ENCODE data around the gene MUC5AC. TPM values are rescaled to one million over a fixed set of nuclear protein-coding genes. Genes with fewer than 3 reads are reported as not detected.

Gene MUC5AC
- total RNA-seq, 1 experiment from 2014 or later = under 0.01 TPM

GRCh38 chr11:1228101-1228821 lies 70.5 kb downstream of the MUC5AC start (continued):
- TF ChIP-seq NR3C1 (CRISPR knock-in tag; conservative IDR thresholded peaks at IDR 0.05; ENCODE audit: low read depth) = no peak
- TF ChIP-seq CTCF (IDR thresholded peaks at IDR 0.05) = no peak

- Mint-ChIP-seq H3K4me3 (no peak overlapping the region), H3K27me3 (ENCODE audit: low read depth) (no peaks in the 10 kb centered on the region), H3K27ac (no peak overlapping the region), H3K9me3 (no peaks in the 10 kb centered on the region), H3K36me3 (no peaks in the 10 kb centered on the region), H3K4me1 (peaks cover 2% of the 10 kb centered on the region)
- no peak for TF ChIP-seq SMAD3 (CRISPR knock-in tag; IDR thresholded peaks at IDR 0.05; ENCODE audit: borderline replicate concordance)
- no peak for TF ChIP-seq ATF3 (CRISPR knock-in tag; conservative IDR thresholded peaks at IDR 0.05)
- TF ChIP-seq ZNF396 (CRISPR knock-in tag; IDR thresholded peaks at IDR 0.05; ENCODE audit: borderline replicate concordance) = no peak
- no peak for TF ChIP-seq JAZF1 (CRISPR knock-in tag; IDR thresholded peaks at IDR 0.05)
- DNase-seq (ENCODE audit: low spot score) = no peak
- ATAC-seq = no peak
- ChIA-PET POLR2A (no interaction called here), CTCF (no interaction called here)
Measured at GRCh38 chr11:1228921-1229451, 71.2 kb downstream of the MUC5AC start.

- Mint-ChIP-seq H3K27ac (no peak overlapping the region), H3K4me1 (no peaks in the 10 kb centered on the region), H3K36me3 (no peaks in the 10 kb centered on the region), H3K4me3 (no peak overlapping the region), H3K27me3 (ENCODE audit: low read depth) (no peaks in the 10 kb centered on the region), H3K9me3 (no peaks in the 10 kb centered on the region)
- ATAC-seq (no peak), DNase-seq (ENCODE audit: low spot score) (no peak)
- CTCF ChIA-PET = no interaction called here
- POLR2A ChIA-PET = no interaction called here
- TF ChIP-seq ARID4B (CRISPR knock-in tag; IDR thresholded peaks at IDR 0.05; ENCODE audit: borderline replicate concordance) (no peak), ETV6 (CRISPR knock-in tag; IDR thresholded peaks at IDR 0.05) (no peak), CTCF (IDR thresholded peaks at IDR 0.05) (no peak), SMAD4 (CRISPR knock-in tag; IDR thresholded peaks at IDR 0.05) (no peak), PRRX2 (CRISPR knock-in tag; IDR thresholded peaks at IDR 0.05) (no peak), NR2C2 (CRISPR knock-in tag; IDR thresholded peaks at IDR 0.05) (no peak), NFYB (CRISPR knock-in tag; conservative IDR thresholded peaks at IDR 0.05; ENCODE audit: low read depth) (no peak), CDX4 (CRISPR knock-in tag; IDR thresholded peaks at IDR 0.05; ENCODE audit: borderline replicate concordance) (no peak), USF1 (CRISPR knock-in tag; IDR thresholded peaks at IDR 0.05) (no peak), EMX1 (CRISPR knock-in tag; IDR thresholded peaks at IDR 0.05) (no peak), TEAD1 (CRISPR knock-in tag; IDR thresholded peaks at IDR 0.05) (no peak), IRF1 (CRISPR knock-in tag; IDR thresholded peaks at IDR 0.05) (no peak)
Measured at GRCh38 chr11:1229471-1230120, 71.8 kb downstream of the MUC5AC start.
